ENCODE results near the gene HS6ST3.

DNA sequence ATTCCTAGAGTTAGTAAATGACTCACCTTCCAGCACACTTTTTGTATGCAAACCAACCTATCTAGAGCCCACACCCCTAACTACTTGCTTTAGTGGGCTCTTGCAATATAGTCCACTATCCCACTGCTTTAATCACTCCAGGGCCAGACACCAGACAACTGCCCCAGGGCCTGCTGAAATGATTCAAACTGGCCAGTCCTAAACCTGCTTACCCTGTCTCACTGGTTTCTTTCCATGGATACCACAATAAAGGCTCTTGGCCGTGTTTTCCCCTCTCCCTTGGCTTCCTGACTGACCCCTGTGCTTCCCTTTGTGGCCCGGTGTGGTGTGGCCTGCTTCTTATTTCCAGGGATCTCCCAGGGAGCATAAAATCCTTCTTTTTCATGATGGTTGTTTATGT lies 14.6 kb downstream of the HS6ST3 start:
- TF ChIP-seq, protein P1, sequence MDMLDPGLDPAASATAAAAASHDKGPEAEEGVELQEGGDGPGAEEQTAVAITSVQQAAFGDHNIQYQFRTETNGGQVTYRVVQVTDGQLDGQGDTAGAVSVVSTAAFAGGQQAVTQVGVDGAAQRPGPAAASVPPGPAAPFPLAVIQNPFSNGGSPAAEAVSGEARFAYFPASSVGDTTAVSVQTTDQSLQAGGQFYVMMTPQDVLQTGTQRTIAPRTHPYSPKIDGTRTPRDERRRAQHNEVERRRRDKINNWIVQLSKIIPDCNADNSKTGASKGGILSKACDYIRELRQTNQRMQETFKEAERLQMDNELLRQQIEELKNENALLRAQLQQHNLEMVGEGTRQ (CRISPR knock-in tag; IDR thresholded peaks at IDR 0.05) = no peak
- TF ChIP-seq E2F5 (CRISPR knock-in tag; IDR thresholded peaks at IDR 0.05) (no peak), AR (CRISPR knock-in tag; IDR thresholded peaks at IDR 0.05) (no peak)
- TF ChIP-seq, protein P2, sequence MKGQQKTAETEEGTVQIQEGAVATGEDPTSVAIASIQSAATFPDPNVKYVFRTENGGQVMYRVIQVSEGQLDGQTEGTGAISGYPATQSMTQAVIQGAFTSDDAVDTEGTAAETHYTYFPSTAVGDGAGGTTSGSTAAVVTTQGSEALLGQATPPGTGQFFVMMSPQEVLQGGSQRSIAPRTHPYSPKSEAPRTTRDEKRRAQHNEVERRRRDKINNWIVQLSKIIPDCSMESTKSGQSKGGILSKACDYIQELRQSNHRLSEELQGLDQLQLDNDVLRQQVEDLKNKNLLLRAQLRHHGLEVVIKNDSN (CRISPR knock-in tag; IDR thresholded peaks at IDR 0.05) = no peak

Data from WTC11 (cell line).